ENCODE data around the gene RBM42.
"Not testable (repeated sequence)": the region's sequence is repeated elsewhere in the genome, so short reads cannot be mapped to it uniquely, and the experiment has no call there.

Gene RBM42

DNA sequence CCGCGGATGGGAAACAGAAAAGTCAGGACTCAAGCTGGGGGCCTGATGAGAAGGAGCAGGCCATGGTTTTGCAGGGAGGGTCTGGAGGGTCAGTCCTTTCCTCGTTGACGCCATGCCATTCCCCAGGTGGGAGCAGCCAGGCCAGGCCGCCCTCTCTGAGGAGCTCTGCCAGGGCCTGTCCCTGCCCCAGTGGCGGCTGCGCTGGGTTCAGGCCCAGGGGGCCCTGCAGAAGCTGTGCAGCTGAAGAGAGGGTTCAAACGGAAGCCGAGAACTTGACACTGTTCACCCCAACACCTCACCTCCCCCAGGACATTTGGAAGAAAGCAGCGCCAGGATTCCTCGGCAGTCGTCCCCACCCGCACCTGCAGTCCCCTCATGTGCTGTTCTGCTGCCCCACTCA is 6.1 kb upstream of the RBM42 start:
- DNase-seq = no peak

DNA sequence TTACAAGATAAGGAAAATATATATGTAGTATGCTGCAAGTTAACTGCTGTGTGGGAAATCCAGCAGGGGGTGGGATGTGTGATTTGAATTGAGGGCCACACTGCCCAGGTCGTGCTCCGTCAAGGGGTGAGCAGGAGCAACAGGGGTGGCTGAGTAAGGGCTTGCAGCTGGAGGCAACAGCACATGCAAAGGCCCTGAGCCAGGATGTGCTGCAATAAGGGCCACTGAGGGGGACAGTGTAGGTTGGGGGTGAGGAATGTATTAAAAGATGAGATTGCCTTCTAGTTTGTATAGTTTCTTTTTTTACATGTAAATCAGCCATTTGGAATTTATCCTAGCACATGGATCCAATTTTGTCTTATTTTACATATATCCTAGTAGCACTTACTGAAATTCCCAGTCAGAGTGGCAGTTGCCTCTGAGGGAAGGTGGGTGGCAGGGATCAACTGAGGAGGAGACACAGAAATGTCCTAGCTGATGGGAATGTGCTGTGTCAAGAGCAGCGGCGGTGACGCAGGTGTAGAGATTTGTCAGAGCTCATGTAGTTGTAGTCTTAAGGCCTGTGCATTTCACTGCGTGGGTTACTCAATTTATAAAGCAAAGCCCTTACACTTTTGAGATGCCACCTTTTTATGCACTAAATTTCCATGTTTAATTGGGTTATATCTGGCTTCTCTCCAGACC is 5.4 kb upstream of the RBM42 start:
- no peak for DNase-seq

DNA sequence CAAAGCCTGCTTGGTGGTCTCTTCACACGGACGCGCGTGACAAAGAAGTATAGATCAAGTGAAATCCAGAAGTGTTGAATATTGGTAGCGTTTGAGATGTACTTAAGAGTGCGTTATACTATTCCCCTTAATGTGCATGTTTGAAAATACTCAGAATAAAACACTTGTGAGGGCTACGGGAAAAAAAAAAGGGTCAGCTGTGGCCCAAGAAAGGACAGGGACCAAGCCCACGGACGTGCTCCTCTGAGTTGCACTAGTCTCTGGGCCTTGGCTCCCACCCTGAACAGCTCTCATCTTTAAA is 622 bp upstream of the RBM42 start:
- no peak for DNase-seq

DNA sequence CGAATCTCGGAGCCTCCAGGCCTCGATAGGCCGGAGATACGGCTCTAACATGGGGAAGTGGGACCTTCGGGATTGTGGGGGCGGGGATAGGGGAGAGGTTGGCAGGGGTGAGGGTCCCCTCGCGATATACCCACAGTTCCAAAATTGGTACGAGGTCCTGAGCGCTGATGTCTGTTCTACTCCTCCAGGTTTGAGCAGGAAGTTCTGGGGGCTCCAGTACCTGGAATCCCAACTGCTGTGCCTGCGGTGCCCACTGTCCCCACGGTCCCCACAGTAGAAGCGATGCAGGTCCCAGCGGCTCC is 447 bp downstream of the RBM42 start:
- no peak for DNase-seq

DNA sequence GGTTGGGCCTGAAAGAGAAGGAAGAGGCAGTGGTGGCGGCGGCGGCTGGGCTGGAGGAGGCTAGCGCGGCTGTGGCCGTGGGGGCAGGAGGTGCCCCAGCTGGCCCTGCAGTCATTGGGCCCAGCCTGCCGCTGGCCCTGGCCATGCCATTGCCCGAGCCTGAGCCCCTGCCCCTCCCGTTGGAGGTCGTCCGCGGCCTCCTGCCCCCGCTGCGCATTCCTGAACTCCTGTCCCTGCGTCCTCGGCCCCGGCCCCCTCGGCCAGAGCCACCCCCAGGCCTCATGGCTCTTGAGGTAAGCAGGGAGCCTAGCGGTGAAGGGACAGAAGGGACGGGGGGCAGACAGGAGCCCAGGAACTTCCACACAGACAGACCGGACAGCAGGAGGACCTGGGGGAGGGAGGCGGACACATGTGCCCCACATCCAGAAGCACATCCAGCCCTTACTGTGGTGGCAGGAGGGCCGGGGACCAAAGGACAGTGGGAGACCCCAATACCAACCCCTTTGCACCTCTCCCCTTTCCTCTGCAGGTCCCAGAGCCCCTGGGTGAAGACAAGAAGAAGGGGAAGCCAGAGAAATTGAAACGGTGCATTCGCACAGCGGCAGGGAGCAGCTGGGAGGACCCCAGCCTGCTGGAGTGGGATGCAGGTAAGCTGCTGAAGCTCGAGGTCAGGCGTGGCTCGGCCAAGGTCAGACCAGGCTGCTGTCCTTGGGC is 5.0 kb downstream of the RBM42 start:
- no peak for DNase-seq

DNA sequence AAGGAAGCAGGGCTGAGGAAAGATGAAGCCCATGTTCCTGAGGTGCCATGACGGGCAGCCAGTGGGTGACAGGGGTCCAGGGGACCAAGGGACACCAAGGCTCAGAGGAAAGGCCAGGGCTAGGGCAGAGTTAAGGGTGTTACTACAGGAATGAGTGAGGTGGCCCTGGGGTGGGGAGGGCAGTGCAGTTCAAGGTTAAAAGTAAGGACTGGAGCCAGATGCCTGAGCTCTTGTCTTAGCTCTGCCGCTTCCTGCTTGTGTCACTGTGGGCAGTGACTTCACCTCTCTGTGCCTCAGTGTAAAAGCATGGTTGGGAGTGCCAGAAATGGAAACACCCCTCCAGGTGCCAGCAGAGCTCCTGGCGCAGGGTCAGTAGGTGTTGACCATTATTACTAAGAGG is 7.8 kb downstream of the RBM42 start:
- no peak for DNase-seq

DNA sequence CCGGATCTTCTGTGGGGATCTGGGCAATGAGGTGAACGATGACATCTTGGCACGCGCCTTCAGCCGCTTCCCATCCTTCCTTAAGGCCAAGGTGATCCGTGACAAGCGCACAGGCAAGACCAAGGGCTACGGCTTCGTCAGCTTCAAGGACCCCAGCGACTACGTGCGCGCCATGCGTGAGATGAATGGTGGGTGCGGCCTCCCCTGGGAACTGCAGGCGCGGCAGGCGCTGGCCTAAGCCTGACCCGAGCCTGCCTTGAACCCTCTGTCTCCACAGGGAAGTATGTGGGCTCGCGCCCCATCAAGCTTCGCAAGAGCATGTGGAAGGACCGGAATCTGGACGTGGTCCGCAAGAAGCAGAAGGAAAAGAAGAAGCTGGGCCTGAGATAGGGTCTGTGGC is 8.3 kb downstream of the RBM42 start:
- DNase-seq = no peak

DNA sequence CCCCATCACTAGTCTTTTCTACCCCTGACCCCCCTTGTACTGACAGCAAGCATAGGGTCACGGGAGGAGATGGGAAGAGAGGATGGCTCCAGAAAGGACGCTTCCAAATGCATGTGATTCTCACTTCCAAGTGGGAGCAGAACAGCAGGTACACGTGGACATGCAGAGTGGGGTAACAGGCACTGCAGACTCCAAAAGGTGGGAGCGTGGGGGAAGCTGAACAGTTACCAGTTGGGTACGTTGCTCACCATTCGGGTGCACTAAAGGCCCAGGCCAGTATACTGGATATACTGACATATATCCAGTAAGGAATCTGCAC is 10.4 kb downstream of the RBM42 start:
- no peak for DNase-seq

DNA sequence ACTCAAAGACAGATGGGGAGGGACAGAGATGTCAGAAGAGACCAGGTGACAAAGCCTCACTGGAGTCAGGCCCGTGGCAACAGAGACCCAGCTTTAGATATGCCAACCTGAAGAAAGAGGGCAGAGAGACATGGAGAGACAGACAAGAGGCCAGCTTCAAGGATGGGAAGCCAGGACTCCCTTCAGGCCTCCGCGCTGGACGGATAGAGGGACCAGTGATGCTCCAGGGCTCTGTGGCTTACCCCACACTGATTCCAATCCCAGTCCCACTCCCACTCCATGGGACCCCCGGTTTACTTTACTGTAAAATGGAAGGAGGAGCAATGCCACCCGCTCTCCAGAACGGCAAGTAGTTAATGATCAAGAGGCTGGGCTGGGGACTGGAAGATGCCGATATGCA is 11.0 kb downstream of the RBM42 start:
- no peak for DNase-seq

DNA sequence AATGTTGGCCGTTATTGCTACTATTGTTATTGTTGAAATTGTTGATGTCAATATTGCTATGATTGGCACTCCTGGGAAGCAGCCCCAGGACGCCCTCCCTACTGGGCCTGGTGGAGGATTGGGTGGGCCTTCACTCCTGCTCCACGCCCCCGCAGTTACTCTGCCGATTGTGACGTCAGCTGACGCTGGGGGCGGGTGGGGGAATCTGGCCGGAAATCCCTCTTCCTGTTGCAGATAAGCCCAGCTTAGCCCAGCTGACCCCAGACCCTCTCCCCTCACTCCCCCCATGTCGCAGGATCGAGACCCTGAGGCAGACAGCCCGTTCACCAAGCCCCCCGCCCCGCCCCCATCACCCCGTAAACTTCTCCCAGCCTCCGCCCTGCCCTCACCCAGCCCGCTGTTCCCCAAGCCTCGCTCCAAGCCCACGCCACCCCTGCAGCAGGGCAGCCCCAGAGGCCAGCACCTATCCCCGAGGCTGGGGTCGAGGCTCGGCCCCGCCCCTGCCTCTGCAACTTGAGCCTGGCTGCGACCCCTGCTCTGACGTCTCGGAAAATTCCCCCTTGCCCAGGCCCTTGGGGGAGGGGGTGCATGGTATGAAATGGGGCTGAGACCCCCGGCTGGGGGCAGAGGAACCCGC is 12.8 kb downstream of the RBM42 start, which contains the start of gene ETV2:
Gene ETV2, plus strand, starts transcription at position 231 of the 637 bp plus-strand sequence. CDS start 716 bp downstream, outside the sequence.
- DNase-seq = peak in 1 of 2 donors; percentile 27

DNA sequence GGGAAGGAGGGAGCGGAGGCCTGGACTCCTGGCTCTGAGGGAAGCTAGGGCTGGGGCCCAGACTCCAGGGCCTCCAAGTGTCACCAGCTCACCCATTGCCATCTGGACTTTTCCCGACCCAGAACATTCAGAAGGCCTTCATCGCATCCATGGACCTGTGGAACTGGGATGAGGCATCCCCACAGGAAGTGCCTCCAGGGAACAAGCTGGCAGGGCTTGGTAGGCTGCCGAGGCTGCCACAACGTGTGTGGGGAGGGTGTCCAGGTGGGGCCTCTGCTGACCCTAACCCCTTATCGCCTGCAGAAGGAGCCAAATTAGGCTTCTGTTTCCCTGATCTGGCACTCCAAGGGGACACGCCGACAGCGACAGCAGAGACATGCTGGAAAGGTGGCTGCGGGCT is 13.5 kb downstream of the RBM42 start:
- no peak for DNase-seq

DNA sequence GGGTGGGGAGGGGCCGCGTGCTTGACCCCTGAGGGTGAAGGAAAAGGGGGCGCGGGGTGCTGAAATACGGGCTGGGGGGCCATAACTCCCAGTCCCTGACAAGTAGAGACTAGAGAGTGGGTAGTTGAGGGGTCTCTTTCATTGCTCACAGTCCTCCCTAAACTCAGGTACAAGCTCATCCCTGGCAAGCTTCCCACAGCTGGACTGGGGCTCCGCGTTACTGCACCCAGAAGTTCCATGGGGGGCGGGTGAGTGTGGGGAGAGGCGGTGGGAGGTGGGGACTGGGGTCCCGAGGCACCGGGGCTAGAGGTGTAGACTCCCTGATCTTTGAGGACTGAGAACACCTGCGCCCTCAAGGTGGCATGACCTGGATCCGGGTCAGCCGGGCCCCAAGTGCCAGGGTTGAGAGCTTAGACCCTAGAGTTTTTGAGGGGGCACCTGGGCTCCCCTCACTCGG is 14.0 kb downstream of the RBM42 start:
- no peak for DNase-seq

DNA sequence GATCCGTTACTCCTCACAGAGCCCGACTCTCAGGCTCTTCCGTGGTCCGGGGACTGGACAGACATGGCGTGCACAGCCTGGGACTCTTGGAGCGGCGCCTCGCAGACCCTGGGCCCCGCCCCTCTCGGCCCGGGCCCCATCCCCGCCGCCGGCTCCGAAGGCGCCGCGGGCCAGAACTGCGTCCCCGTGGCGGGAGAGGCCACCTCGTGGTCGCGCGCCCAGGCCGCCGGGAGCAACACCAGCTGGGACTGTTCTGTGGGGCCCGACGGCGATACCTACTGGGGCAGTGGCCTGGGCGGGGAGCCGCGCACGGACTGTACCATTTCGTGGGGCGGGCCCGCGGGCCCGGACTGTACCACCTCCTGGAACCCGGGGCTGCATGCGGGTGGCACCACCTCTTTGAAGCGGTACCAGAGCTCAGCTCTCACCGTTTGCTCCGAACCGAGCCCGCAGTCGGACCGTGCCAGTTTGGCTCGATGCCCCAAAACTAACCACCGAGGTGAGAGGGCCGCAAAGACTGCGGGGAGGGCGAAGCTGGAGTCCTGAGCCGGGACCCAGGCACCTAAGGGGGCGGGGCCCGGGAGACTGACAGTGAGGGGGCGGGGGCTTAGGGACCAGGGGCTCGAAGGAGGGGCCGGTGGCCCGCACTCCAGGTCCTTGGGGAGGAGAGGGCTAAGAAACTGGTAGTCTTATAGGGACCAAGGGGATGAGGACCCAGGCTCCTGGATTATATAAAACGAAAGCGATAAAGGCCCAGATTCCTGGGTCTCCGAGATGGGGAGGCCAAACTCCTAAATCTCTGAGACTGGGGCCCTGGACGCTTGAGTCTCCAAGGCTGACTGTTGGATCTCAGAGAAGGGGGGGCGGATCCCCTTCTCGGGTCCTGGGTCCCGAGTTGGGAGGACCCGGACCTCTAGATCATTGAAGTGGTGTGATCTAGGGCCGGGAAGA is 14.7 kb downstream of the RBM42 start:
- peak; percentile 71 to 77 for DNase-seq

DNA sequence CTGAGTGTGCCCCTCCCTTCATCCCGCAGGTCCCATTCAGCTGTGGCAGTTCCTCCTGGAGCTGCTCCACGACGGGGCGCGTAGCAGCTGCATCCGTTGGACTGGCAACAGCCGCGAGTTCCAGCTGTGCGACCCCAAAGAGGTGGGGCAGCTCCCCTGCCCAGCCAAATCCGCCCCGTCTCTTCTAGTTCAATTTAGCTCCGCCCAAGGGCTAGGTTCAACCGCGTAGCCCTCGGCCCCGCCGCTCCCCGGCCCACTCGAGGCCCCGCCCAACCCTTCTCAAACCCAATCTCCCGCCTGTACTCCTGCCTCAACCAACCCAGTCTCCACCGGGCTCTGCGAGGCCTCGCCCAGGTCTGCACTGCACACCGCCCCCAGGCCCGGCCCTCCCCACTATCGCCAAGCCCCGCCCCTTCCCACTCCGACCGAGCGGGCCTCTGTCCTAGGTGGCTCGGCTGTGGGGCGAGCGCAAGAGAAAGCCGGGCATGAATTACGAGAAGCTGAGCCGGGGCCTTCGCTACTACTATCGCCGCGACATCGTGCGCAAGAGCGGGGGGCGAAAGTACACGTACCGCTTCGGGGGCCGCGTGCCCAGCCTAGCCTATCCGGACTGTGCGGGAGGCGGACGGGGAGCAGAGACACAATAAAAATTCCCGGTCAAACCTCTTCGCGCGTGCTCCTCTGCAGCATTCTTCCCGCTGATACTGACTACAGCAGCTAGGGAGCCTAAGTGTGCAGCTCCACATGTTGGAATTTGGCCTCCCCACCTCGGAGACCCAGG is 15.6 kb downstream of the RBM42 start:
- peak; percentile 93 to 95 for DNase-seq

DNA sequence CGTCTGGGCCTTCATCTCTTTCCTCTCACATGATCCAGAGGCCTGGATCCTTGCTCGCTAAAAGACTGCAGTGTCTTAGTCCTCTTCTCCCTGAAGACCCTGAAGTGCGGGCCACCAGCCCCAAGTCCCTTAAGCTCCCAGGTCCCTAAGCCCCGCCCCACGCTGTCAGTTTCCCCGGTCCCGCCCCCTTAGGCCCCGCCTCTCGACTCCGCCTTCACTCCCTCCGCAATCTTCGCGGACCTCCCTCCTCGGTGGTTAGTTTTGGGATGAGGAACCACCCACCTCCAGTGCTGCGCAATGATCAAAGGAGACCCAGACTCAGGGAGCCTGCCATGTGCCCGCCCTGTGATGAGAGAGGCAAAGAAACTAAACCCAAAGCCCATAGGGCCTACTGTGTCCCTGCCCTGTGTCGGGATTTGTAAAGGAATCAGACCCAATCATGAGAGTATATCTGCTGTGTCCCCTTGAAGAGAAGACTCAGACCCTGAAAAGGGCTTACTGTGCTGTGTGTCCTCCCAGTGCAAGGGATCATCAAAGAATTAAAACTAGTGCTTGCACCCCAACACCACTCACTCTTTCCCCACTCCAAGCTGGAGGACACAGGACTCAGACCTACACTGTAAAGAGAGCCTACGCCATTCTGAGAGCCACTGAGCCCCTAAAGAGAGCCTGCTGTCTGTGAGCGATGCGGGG is 16.3 kb downstream of the RBM42 start:
- DNase-seq = peak; percentile 83 to 89

DNA sequence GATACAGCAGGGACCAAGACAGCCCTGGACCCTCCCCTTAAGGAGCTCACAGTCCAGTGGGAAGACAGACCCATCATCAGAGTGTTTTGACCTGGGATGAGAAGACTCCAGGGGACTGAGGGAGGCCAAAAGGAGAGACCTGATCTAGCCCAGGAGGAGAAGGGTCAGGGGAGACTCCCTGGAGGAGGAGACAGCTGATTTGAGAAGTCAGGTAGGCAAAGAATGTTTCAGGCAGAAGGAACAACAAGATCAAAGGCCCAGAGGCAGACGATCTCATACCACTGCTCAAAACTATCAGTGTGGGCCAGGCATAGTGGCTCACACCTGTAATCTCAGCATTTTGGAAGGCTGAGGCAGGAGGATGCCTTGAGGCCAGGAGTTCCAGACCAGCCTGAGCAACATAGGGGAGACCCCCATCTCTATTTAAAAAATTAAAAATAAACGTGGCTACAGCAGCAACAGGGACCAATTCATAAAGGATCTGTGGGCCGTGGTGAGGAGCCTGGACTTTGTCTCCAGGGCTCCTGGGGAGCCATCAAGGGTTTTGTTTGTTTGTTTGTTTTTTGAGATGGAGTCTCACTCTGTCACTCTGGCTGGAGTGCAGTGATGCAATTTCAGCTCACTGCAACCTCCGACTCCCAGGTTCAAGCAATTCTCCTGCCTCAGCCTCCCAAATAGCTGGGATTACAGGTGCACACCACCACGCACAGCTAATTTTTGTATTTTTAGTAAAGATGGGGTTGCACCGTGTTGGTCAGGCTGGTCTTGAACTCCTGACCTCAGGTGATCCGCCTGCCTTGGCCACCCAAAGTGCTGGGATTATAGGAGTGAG is 17.1 kb downstream of the RBM42 start:
- no peak for DNase-seq

DNA sequence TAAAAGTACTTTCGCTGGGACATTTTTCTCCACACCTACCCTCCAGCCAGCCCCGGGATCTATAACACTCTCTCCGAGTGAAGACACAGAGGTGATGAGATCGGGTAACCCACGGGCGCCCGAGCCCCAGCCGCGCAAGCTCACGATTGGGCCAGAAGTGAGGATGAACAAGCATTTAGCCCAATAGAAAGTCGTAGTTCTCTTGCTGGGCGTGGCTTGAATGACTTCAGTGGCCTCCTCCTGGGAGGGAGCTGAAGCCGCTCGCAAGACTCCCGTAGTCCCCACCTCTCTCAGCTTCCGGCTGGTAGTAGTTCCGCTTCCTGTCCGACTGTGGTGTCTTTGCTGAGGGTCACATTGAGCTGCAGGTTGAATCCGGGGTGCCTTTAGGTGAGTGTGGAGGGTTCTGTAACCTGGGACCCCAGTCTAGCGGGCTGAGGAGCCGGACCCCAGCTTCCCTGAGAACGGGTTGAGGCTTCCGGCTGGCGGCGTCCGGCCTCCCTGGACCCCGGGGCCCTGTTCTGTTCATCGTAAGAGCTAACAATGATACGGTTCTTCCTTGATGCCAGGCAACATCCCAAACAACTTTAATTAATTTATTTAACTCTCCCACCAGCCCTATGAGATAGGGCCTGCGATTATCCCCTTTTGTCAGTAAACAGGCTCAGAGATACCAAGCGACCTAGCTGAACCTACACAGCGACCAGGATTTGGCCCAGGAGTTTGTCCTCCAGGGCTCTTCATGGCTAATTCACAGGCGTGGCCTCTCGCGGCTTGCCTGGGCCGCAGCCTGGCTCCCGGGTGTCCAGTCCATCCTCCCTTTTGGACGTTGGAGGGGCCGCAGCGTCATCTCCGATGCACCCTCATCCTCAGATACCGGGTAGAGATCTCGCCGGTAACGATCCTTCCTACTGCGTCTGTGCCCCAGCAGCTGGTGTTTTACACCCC is 19.5 kb downstream of the RBM42 start, which contains the start of gene COX6B1:
Gene COX6B1, plus strand, starts transcription at position 307 of the 945 bp plus-strand sequence. CDS start 2,921 bp downstream, outside the sequence.
- DNase-seq = peak; percentile 82 to 84

DNA sequence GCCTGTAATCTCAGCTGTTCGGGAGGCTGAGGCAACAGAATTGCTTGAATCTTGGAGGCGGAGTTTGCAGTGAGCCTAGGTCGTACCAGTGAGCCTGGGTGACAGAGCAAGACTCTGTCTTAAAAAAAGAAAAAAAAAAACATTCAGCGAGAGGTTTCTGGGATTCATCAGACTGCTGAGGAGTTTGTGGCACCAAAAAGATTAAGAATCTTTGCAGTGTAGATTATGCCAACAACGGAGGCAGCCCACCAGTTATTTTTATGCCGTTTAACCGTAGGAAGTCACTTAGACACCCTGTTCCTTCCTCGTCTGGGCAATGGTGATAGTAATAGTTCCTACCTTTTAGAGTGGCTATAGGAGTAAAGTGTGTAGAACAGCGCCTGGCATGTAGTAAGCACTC is 21.7 kb downstream of the RBM42 start:
- no peak for DNase-seq

DNA sequence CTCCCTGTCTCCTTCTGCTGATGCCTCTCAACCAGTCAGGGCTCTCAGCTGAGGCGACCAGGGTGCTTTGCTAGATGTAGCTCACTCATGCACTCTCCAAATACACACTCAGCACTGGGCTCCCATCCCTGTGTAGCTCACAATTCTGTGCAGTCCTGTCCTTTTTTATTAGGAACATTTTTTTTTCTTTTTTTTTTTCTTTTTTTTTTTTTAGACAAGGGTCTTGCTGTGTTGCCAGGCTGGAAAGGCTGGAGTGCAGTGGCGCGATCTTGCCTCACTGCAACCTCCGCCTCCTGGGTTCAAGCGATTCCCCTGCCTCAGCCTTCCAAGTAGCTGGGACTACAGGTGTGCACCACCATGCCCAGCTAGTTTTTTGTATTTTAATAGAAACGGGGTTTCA is 26.0 kb downstream of the RBM42 start:
- DNase-seq = not testable (repeated sequence)

DNA sequence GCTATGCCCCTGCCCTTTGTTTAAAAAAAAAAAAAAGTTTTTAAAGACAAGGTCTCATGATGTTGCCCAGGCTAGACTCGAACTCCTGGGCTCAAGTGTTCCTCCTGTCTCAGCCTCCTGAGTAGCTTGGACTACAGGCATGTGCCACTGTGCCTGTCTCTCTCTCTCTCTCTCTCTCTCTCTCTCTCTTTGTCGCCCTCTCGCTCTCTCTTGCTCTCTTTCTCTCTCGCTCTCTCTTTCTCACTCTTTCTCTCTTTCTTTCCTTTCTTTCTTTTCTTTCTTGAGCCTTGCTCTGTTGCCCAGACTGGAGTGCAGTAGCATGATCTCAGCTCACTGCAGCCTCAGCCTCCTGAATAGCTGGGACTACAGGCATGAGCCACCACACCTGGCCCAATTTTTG is 26.8 kb downstream of the RBM42 start:
- no peak for DNase-seq
